DND-41 (cell line): Measurements from ENCODE around the gene TMEM42.

Source experiments
- ATAC-seq: fragments of 200-7000 bp; cut with Tn5 transposase; 3 replicates; pipeline ENCODE4 v1.9.1; 2021; ENCODE audit warnings: low read depth; ENCODE audit not compliant: insufficient read depth
- DNase-seq: peaks from one replicate; pipeline ENCODE4 v3.0.0-alpha.2; 2020
- H2AFZ ChIP-seq: 2 replicates; pipeline ENCODE4 v1.6.0; 2012; ENCODE audit warnings: low read depth, low read length
- H3K27ac ChIP-seq: 2 replicates; pipeline ENCODE4 v1.5.1; 2012; ENCODE audit warnings: low read length, inconsistent platforms
- H3K27me3 ChIP-seq: fragments of 200-600 bp; sonication (generic); 2 replicates; pipeline ENCODE4 v1.6.0; 2012; ENCODE audit warnings: low read length, mild to moderate bottlenecking, inconsistent platforms; ENCODE audit not compliant: insufficient read depth, poor library complexity
- H3K36me3 ChIP-seq: 2 replicates; pipeline ENCODE4 v1.5.1; 2012; ENCODE audit warnings: low read length, inconsistent platforms; ENCODE audit not compliant: insufficient read depth
- H3K4me1 ChIP-seq: 2 replicates; pipeline ENCODE4 v1.5.1; 2012; ENCODE audit warnings: mild to moderate bottlenecking, low read length; ENCODE audit not compliant: insufficient read depth
- H3K4me2 ChIP-seq: 2 replicates; pipeline ENCODE4 v1.6.0; 2012; ENCODE audit warnings: mild to moderate bottlenecking, moderate library complexity, low read length, inconsistent platforms; ENCODE audit not compliant: insufficient read depth
- H3K4me3 ChIP-seq, 2 experiments: fragments of 200-600 bp in 1 of 2; shearing (Covaris generic) in 1 of 2; 2 replicates each; pipeline ENCODE4 v1.5.1; 2012 to 2016; ENCODE audit warnings: inconsistent platforms in 2 of 2, low read length in 2 of 2, mild to moderate bottlenecking in 2 of 2, low read depth in 1 of 2, moderate library complexity in 1 of 2
- H3K79me2 ChIP-seq: 2 replicates; pipeline ENCODE4 v1.6.0; 2012; ENCODE audit warnings: low read length, inconsistent platforms; ENCODE audit not compliant: insufficient read depth
- H3K9ac ChIP-seq: 2 replicates; pipeline ENCODE4 v1.6.0; 2012; ENCODE audit warnings: low read depth, mild to moderate bottlenecking, inconsistent platforms, low read length, moderate library complexity
- H3K9me3 ChIP-seq: 2 replicates; pipeline ENCODE4 v1.5.1; 2012; ENCODE audit warnings: low read length, moderate library complexity, mild to moderate bottlenecking, inconsistent platforms; ENCODE audit not compliant: insufficient read depth, severe bottlenecking
- H4K20me1 ChIP-seq: 2 replicates; pipeline ENCODE4 v1.6.0; 2012; ENCODE audit warnings: low read length; ENCODE audit not compliant: insufficient read depth
- EZH2 ChIP-seq: IDR thresholded peaks from 3 replicates; pipeline ENCODE4 v1.6.1; 2012; ENCODE audit warnings: borderline replicate concordance, low read depth, mild to moderate bottlenecking, moderate library complexity, low read length, inconsistent platforms; ENCODE audit not compliant: severe bottlenecking
- TF ChIP-seq, protein P1 (sequence below): IDR thresholded peaks from 2 replicates; pipeline ENCODE4 v1.5.1; 2012; ENCODE audit warnings: borderline replicate concordance, low read length, moderate library complexity, mild to moderate bottlenecking; ENCODE audit not compliant: poor library complexity, severe bottlenecking; ENCODE audit errors: extremely low read depth

Gene TMEM42

DNA sequence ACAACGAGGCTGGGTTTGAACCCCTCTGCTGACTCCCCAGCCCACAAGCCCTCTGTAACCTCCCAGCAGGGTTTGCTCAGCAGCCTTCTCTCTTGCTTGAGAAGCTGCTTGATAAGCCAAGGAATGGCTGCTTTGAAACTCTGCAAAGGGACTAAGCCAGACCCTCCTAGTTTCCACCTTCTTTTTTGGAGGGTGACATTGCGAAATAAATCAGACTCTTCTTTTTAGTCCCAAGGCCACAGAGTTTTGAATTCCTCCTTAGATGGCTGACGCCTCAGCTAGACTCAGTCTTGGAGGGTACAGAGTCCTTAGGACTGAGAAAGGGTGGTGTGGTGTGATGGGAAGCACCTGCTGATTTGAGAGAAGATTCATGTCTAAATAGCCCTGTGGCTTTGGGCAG is 13.9 kb downstream of the TMEM42 start:
- Histone ChIP-seq H4K20me1 (no peaks in the 10 kb centered on the region), H3K4me3 (no peak overlapping the region), H3K9ac (no peak overlapping the region), H3K4me2 (no peak overlapping the region), H3K79me2 (no peaks in the 10 kb centered on the region), H3K36me3 (no peaks in the 10 kb centered on the region), H2AFZ (no peak overlapping the region), H3K27me3 (peaks cover 2% of the 10 kb centered on the region), H3K9me3 (no peaks in the 10 kb centered on the region), H3K27ac (no peak overlapping the region), H3K4me1 (no peaks in the 10 kb centered on the region)
- ATAC-seq (no peak), DNase-seq (no peak)
- no peak for TF ChIP-seq EZH2
- TF ChIP-seq, protein P1, sequence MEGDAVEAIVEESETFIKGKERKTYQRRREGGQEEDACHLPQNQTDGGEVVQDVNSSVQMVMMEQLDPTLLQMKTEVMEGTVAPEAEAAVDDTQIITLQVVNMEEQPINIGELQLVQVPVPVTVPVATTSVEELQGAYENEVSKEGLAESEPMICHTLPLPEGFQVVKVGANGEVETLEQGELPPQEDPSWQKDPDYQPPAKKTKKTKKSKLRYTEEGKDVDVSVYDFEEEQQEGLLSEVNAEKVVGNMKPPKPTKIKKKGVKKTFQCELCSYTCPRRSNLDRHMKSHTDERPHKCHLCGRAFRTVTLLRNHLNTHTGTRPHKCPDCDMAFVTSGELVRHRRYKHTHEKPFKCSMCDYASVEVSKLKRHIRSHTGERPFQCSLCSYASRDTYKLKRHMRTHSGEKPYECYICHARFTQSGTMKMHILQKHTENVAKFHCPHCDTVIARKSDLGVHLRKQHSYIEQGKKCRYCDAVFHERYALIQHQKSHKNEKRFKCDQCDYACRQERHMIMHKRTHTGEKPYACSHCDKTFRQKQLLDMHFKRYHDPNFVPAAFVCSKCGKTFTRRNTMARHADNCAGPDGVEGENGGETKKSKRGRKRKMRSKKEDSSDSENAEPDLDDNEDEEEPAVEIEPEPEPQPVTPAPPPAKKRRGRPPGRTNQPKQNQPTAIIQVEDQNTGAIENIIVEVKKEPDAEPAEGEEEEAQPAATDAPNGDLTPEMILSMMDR = no peak

DNA sequence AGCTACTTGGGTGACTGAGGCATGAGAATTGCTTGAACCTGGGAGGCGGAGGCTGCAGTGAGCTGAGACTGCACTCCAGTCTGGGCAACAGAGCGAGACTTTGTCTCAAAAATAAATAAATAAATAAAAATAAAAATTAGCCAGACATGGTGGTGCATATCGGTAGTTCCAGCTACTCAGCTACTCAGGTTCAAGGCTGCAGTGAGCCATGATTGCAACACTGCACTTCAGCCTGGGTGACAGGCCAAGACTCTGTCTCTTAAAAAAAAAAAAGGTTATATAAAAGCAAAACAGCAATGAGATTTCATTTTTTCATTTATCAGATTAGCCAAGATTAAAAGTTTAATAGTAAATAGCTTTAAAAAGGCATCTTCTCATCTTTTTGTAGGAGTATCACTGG is 15.6 kb downstream of the TMEM42 start:
- Histone ChIP-seq H3K9ac (no peak overlapping the region), H2AFZ (no peak overlapping the region), H3K4me2 (no peak overlapping the region), H3K27me3 (peaks cover 2% of the 10 kb centered on the region), H4K20me1 (no peaks in the 10 kb centered on the region), H3K9me3 (no peaks in the 10 kb centered on the region), H3K27ac (no peak overlapping the region), H3K4me3 (no peak overlapping the region), H3K4me1 (no peaks in the 10 kb centered on the region), H3K79me2 (no peaks in the 10 kb centered on the region), H3K36me3 (no peaks in the 10 kb centered on the region)
- TF ChIP-seq EZH2 = no peak
- TF ChIP-seq, protein P1 = no peak
- ATAC-seq (no peak), DNase-seq (no peak)

DNA sequence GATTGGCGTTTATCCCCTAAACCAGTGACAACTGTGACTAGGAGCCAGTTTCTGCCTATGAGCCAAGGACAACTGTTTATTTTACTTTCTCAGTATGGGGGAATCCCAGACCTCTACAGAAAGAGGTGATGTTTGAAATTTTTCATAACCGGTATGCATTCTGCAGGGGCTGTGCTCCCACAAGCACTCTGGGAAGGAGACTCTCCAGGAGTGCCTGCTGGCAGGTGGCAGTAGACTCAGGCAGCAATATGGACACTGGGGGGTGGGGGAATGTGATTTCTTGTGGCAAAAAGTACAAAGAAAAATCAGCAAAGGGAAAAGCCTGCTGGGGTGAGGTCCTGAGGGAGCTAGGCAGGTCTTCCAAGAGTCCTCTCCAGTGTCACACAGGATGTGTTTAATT is 18.6 kb downstream of the TMEM42 start:
- Histone ChIP-seq H4K20me1 (no peaks in the 10 kb centered on the region), H3K4me1 (no peaks in the 10 kb centered on the region), H3K27ac (no peak overlapping the region), H3K4me3 (no peak overlapping the region), H3K9ac (no peak overlapping the region), H2AFZ (no peak overlapping the region), H3K9me3 (no peaks in the 10 kb centered on the region), H3K36me3 (no peaks in the 10 kb centered on the region), H3K4me2 (no peak overlapping the region), H3K79me2 (no peaks in the 10 kb centered on the region), H3K27me3 (peaks cover 2% of the 10 kb centered on the region)
- ATAC-seq = no peak
- DNase-seq = no peak
- TF ChIP-seq, protein P1 = no peak
- no peak for TF ChIP-seq EZH2

DNA sequence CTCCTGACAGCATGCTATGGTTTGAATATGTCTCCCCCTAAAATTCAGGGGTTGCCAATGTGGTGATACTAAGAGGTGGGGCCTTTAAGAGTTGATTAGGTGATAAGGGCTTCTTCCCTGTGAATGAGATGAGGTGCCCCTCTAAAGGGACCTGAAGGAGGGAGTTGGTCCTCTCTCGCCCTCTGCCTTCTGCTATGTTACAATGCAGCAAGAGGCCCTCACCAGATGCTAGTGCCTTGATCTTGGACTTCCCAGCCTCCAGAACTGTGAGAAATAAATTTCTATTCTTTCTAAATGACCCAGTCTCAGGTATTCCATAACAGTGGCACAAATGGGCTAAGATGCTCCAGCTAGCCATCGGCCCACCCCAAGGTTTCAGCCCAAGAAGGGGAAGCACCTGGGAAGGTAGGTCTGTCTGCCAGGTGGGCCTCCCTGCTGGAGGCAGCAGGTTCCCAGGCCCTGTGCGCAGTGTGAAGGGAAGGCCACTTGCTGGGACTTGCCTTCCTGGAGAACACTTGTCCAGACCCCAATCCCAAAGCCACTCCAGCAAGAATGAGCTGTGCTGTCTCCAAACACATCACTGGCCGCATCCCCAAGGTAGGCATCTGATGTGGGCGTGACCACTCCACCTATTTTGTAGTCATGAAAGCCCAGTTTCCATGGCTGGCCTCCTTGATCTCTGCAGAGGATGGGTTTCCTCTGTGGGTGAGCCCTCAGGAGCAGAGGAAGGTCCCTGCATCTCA is 21.7 kb downstream of the TMEM42 start:
- Histone ChIP-seq H3K4me2 (no peak overlapping the region), H3K27ac (no peak overlapping the region), H2AFZ (no peak overlapping the region)

More for the DNA sequence above, 21.7 kb downstream of the TMEM42 start:
- Histone ChIP-seq H3K4me1 (no peaks in the 10 kb centered on the region), H3K27me3 (peaks cover 2% of the 10 kb centered on the region), H4K20me1 (no peaks in the 10 kb centered on the region), H3K36me3 (no peaks in the 10 kb centered on the region), H3K4me3 (no peak overlapping the region), H3K9ac (no peak overlapping the region), H3K9me3 (no peaks in the 10 kb centered on the region), H3K79me2 (no peaks in the 10 kb centered on the region)
- DNase-seq = no peak
- no peak; the same call in 2 of the 3 replicates for ATAC-seq
- TF ChIP-seq EZH2 = no peak
- TF ChIP-seq, protein P1 = peak; percentile 49
